HL-60 (cell line): Measurements from ENCODE around the gene MYO3B.

ENCODE experiments used
- DNase-seq, 2 experiments: peaks; one replicate each; pipeline ENCODE4 v3.0.0-alpha.2; 2010 to 2020; ENCODE audit warnings: low read depth in 1 of 2, low spot score in 1 of 2
- H3K27ac ChIP-seq: fragments of 250-450 bp; sonication (Bioruptor Pico); replicated peaks from 2 replicates; pipeline ENCODE4 v1.5.1; 2020; ENCODE audit warnings: mild to moderate bottlenecking, moderate library complexity
- H3K27me3 ChIP-seq: fragments of 250-450 bp; sonication (Bioruptor Pico); 2 replicates; pipeline ENCODE4 v1.5.1; 2021; ENCODE audit warnings: mild to moderate bottlenecking, moderate library complexity; ENCODE audit not compliant: insufficient read depth, poor library complexity, severe bottlenecking
- H3K4me3 ChIP-seq: replicated peaks from 2 replicates; pipeline ENCODE4 v1.5.1; 2011; ENCODE audit warnings: mild to moderate bottlenecking, control low read depth, low read length; ENCODE audit not compliant: insufficient read depth
- CTCF ChIP-seq: IDR thresholded peaks from one replicate; pipeline ENCODE4 v1.5.1; 2011; ENCODE audit warnings: low read length, control low read depth, inconsistent platforms; ENCODE audit not compliant: insufficient read depth
- GABPA ChIP-seq: IDR thresholded peaks from 2 replicates; pipeline ENCODE4 v1.6.1; 2012; ENCODE audit warnings: low read depth
- POLR2AphosphoS5 ChIP-seq: IDR thresholded peaks from 2 replicates; pipeline ENCODE4 v1.6.1; 2012; ENCODE audit warnings: low read depth
- REST ChIP-seq: IDR thresholded peaks from 2 replicates; pipeline ENCODE4 v1.6.1; 2012; ENCODE audit warnings: low read depth; ENCODE audit not compliant: insufficient replicate concordance
- SPI1 ChIP-seq: IDR thresholded peaks from 2 replicates; pipeline ENCODE4 v1.6.1; 2012; ENCODE audit warnings: low read depth, mild to moderate bottlenecking, borderline replicate concordance

The MYO3B gene

DNA sequence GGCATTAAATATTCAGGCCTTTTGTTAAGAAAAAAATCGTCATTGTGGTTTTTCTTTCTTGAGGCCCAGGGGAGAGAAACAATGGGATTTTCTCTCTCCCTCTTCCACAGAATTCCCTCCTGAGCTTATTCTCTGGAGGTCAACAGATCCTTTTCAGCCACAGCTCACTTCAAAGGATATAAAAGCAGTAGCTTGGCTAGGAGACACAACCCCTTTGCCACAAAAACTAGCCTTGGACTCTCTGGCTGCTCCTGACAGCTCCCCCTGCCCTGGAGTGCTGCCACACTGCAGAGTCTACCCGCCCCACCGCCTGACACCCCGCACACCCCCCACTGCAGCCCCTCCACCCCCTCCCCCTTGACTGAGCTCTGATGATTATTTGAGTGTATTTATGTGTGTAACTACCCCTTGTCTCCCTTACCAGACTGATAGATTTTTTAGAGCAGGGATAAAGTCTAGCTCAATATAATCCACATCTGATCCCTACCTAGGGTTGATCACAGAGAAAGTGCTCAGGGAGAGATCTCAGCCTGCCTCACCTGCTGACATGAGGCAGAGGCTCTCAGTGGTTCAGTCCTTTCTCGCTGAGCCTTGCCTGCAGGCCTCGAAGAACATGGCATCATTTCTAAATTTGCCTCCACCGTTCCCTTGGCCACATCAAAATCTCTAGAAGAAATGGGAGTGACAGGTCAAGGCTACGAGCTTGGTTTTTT, 405.0 kb downstream of the MYO3B start:
- no peak for TF ChIP-seq POLR2AphosphoS5
- TF ChIP-seq REST: no peak
- no peak for TF ChIP-seq SPI1
- TF ChIP-seq CTCF: no peak
- TF ChIP-seq GABPA: no peak
- H3K27ac ChIP-seq: no peak overlapping the region
- DNase-seq: no peak
- H3K27me3 ChIP-seq: no peaks in the 10 kb centered on the region
- no peak overlapping the region for H3K4me3 ChIP-seq

- TF ChIP-seq POLR2AphosphoS5 (no peak), CTCF (no peak), REST (no peak), SPI1 (no peak), GABPA (no peak)
- DNase-seq: no peak
- Histone ChIP-seq H3K4me3 (no peak overlapping the region), H3K27ac (no peak overlapping the region), H3K27me3 (no peaks in the 10 kb centered on the region)
Measured at GRCh38 chr2:170585067-170585466, 407.1 kb downstream of the MYO3B start.

DNA sequence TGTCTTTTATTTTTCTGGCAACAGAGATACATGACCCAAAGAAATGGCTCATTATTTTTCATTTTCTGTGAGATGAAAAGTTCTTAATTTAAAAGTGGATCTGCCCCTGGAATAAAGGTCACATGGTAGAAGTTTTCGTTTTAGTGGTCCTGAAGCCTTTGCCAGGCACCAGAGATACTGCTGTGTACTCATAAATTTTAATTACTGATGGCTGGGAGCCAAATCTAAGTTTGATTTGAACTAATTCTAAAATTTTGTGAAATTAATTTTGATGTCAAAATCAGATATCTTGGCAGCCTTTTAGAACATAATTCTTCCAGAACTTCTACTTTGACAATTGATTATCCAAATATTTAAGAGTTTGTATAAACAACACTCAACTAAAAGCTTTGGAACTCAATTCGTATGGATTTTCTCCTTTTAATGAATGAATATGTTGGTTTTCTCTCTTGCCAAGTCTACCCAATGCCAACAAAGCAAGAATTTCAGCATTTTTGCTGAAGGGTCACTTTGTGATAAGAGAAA, 408.7 kb downstream of the MYO3B start:
- DNase-seq: no peak
- no peak for TF ChIP-seq SPI1
- no peak for TF ChIP-seq POLR2AphosphoS5
- no peak for TF ChIP-seq REST
- no peak for TF ChIP-seq GABPA
- no peak for TF ChIP-seq CTCF
- no peak overlapping the region for H3K27ac ChIP-seq

More for the DNA sequence above, 408.7 kb downstream of the MYO3B start:
- H3K4me3 ChIP-seq: no peak overlapping the region
- peaks cover 3% of the 10 kb centered on the region for H3K27me3 ChIP-seq
